ENCODE data around the gene FTMT.

DNA sequence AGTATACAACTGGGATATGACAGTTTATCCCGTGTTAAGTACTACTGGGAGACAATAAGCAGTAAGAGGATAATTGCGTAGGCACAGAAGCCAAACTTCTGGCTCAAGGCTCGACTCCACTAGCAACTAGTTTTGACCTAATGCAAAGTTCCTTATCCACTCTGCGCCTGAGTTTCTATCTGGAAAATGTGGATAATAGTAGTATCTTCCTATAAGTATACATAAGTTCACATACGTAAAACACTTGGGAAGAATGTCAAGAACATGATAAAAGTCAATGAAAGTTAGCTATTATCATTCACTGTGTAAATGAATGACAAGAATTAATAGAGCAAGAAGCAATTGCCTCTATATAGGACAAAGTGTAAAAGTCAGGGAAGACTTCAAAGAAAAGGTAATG is 45.7 kb downstream of the FTMT start:
- TF ChIP-seq, protein P1, sequence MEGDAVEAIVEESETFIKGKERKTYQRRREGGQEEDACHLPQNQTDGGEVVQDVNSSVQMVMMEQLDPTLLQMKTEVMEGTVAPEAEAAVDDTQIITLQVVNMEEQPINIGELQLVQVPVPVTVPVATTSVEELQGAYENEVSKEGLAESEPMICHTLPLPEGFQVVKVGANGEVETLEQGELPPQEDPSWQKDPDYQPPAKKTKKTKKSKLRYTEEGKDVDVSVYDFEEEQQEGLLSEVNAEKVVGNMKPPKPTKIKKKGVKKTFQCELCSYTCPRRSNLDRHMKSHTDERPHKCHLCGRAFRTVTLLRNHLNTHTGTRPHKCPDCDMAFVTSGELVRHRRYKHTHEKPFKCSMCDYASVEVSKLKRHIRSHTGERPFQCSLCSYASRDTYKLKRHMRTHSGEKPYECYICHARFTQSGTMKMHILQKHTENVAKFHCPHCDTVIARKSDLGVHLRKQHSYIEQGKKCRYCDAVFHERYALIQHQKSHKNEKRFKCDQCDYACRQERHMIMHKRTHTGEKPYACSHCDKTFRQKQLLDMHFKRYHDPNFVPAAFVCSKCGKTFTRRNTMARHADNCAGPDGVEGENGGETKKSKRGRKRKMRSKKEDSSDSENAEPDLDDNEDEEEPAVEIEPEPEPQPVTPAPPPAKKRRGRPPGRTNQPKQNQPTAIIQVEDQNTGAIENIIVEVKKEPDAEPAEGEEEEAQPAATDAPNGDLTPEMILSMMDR (IDR thresholded peaks at IDR 0.05): no peak
- TF ChIP-seq POLR2AphosphoS5 (IDR thresholded peaks at IDR 0.05) (no peak), EP300 (IDR thresholded peaks at IDR 0.05) (no peak)

All from stomach (tissue), 4 donors.